ENCODE measurements around the gene PTPRC.

The PTPRC gene

GRCh38 chr1:198674009-198674408 is 35.2 kb downstream of the PTPRC start:
- no peak for DNase-seq

DNA sequence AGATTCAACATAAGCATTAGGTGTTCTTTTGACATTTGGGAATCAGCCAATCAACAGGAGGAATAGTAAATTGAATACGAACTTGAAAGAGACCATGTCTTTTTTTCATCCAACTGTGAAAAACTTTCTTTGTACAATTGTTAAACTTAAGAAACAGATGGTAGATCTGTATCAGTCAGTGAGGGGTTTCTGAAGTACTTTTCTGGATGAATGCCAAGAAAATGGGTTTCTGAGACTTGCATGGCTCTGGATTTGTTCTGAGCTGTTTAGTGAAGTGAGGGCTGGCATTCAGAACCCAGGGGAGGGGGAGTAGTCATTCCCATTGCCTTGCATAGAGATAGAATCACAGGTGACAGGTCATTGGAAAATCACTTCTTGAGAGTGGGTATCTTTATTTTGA is 37.4 kb downstream of the PTPRC start:
- no peak for DNase-seq

GRCh38 chr1:198677027-198677426 is 38.2 kb downstream of the PTPRC start:
- peak; percentile 74 for DNase-seq

DNA sequence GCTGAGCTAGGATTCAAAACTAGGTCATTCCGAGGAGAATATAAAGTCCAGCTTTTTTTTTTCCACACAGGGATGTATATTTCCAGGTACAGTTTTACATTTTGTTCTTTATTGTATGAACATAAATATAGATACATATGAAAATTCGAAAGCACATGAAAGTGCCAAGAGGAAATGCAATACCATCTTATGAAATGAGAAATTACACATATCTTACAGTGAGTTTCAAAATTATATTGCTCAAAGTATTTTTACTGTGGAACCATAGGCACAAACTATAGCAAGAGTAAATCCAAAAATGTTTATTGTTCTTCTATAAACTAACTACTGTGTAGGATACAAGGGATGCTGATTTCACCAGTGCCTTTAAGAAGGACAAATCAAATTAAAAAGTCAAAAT is 39.0 kb downstream of the PTPRC start:
- DNase-seq, result no peak

DNA sequence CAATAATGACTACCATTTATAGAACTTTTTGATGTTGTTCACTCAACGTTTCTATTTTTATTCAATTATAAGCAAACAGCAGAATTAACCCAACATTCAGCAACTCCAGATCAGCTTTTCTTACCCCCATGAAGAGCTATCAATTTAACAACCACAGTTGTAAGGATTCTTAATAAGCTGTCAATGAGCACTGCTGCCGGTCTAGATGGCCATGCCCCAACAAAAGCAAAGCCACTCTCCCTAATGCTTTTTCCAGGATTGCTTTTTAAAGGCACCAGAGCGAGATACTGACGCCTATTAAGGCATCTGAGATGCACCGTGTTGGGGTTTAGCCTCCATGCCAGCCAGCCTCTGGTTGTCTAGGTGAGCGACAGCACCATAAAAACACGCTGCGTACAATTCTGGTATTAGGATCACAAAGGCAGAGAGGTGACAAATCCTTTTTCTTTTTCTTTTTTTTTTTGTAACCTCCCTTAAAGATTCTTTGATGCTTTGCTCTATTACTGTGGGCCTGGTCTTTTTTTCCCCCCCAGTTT is 39.5 kb downstream of the PTPRC start:
- no peak for DNase-seq

- DNase-seq, result no peak
These were observed 40.1 kb downstream of the PTPRC start for GRCh38 chr1:198678901-198679329.

DNA sequence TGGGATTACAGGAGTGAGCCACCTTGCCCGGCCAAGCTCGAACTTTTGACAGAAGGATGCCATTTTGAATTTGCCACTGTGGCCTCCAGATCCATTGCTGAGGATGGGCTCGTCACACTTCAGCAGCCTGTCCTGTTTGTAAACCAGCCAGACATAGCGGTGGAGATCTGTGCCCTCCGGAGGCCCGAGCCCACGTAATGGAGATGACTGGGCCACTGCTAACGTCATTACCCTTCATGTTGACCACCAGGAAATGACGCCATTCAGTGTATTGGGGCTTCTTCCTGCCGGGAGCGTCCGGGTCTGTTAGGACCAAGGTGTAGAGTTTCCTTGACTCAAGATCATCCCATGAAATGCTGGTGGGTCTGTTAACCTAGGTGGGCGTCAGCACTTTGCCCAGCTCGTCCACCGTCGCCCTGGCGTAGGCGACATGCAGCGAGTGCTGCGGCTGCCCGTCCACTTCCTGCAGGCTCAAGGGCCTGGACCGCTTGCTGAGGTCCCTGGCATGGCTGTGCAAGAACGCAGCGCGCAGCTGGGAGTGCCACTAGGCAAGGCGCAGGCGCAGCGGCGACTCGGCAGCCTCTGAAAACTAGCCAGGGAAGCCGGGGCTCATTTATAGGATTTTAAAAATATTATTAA is 40.8 kb downstream of the PTPRC start:
- DNase-seq, result no peak

- DNase-seq, result no peak
These were observed 41.5 kb downstream of the PTPRC start for GRCh38 chr1:198680174-198680875.

DNA sequence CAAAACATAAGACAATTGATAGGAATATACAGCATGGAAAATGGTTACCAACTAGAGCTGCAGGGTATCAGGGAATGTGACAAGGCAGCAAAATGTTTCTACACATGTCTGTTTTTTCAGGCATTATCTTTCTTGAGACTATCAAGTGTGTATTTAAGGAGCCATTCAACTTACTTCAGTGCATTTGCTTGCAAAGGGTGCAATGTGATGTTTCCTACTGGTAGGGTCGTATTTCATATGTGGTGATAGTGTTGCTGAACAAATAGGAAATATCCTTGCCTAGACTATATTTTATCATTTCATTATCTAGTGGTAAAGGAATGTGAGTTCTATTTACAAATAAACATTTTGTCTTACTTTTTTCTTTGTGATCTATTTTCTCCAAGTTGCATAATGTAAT is 42.4 kb downstream of the PTPRC start:
- peak; percentile 51 for DNase-seq

GRCh38 chr1:198681831-198682759 is 43.3 kb downstream of the PTPRC start:
- peak; percentile 97 for DNase-seq

DNA sequence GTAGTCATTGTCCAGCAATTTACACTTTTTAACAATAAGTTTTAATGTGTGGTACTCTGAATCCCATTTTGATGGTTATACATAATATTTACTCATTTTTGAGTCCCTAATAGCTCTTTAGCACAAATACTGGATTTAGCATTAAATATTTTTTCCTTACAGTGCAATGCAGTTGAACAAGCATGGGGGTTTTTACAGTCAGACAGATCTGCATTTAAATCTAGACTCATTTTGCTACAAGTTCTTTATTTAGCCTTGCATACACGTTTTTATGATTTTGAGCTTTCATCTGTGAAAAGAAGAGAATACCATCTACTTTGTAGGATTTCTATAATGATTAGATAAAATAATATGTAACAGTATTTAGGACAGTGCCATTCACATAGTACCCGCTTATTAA is 44.0 kb downstream of the PTPRC start:
- no peak for DNase-seq

DNA sequence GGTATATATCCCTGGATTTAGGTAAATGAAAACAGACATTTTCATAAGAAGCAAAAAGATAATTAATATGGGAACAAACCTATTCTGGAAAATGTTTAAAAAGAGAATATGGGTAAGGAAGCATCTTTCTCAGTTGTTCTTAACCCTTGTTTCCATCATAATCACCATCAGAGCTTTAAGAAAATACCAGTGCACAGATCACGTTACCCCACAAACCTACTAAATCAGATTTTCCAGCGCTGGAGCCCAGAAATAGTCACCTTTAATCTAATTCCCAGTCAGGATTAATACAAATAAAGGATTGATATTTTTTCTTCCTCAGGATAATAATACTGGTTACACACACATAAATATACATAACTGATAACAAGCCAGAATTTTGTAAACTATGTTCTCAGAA is 44.6 kb downstream of the PTPRC start:
- no peak for DNase-seq

DNA sequence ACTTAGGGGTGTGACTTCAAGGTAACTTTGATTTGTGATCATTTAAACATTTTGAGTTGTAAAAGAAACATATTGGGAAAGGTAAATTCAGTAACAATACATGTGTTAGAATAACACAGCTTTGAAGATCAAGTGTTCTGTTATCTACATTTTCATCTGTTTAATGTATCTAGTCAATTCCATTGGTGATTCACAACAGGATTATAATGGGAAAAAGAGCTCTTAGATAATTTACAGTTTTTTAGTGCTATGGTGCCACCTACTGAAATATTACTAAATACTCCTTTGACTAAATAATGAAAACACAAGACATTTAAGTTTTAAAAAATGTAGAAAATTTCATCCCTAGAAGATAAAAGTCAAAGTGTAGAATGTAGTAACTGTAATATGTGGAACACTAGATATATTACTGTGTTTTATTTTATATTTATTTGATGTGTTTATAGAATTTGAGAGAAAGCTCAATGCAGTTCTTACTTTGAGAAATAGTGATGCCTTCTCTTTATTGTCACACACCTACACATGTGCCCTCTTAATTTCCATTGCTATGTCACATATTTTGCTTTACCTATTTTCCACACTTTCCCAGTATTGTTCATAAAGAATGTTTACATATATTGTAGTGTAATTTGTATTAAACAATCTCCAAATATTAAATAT is 47.4 kb downstream of the PTPRC start:
- DNase-seq, result peak; percentile 70

- no peak for DNase-seq
These were observed 48.6 kb downstream of the PTPRC start for GRCh38 chr1:198687429-198687828.

DNA sequence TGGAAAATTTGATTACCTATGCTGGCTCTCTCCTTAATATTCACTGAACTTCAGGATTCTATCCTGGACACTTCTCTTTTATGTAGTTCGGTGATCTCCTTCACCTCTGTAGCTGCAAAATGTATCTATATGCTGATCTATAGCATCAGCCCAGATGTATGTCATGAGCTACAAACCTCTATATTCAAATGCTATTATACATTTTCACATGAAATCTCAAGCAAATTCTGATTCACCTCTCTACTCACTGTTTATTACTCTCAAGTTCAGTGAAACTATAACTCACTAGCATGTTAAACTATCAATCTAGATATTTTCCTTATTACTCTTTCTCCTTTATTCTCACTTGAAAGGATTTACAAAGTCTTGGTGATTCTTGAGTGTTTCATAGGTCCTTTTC is 52.2 kb downstream of the PTPRC start:
- no peak for DNase-seq

- no peak for DNase-seq
These were observed 54.5 kb downstream of the PTPRC start for GRCh38 chr1:198693321-198693720.

GRCh38 chr1:198694542-198694941 is 55.7 kb downstream of the PTPRC start:
- DNase-seq, result no peak

GRCh38 chr1:198696211-198696610 is 57.4 kb downstream of the PTPRC start:
- DNase-seq, result no peak

DNA sequence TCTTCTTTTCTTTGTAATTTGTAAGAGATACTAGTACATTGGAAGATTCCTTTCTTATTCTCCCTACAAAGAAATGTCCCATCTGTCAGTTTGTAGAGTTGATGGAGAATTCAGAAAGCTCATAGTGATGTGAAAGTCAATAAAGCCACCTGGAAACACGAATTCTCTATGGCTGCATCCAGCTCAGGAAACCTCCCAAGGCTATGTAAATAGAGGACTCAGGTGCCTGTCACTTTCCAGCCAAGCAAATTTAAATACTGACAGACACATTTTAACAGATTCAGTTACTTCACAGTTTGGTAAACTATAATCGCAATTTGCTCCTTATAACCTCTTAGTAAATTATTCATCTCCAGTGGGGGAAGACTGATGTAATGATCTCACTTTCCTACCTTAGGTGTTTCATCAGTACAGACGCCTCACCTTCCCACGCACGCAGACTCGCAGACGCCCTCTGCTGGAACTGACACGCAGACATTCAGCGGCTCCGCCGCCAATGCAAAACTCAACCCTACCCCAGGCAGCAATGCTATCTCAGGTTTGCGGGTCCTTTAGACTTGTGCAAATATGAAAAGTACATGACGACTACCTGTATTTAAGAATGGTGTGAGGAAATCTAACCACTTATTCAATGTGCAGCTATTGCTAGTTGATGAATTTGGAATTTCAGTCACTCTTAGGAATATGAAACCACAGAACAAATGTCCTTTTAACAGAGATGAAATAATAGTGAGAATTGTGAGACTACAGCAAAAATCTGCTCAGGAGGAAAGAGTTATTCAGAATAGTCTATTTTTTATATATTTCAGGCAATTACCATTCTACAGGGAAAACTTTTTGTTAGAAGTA is 60.6 kb downstream of the PTPRC start:
- peak; percentile 37 for DNase-seq

- no peak for DNase-seq
These were observed 61.2 kb downstream of the PTPRC start for GRCh38 chr1:198700016-198700392.

DNA sequence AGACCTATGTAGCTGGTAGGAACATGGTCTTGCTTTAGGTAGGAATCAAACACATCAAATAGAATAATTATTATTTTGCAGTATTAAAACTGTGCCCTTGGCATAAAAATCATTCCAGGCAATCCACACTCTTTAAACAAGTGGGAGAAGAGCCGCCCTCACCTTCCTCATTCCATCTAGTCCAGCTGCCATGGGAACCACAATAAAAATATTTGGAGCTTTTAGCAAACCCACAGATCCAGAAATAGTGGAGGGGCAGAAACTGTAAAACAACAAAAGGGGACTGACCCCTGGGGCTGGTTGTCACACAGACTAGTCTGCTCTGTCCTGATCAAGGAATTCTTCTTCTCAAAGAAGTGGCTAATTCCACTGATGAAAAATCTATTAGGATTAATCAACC is 61.6 kb downstream of the PTPRC start:
- DNase-seq, result no peak

GRCh38 chr1:198701250-198701649 is 62.4 kb downstream of the PTPRC start:
- DNase-seq, result no peak
